ENCODE results near the gene TFIP11.

TFIP11 gene

GRCh38 chr22:26470807-26471206, 41.5 kb downstream of the TFIP11 start:
- no peak overlapping the region for H3K14ac ChIP-seq (ENCODE audit: low read length in 2 of 2)
- H2AFZ ChIP-seq (ENCODE audit: low read depth, low read length) = no peak overlapping the region
- H2BK5ac ChIP-seq (ENCODE audit: low read depth, low read length, poor library complexity, severe bottlenecking) = peak overlapping the region; percentile 76
- no peak overlapping the region for H2BK15ac ChIP-seq (ENCODE audit: low read depth, poor library complexity, severe bottlenecking)
- H3K4me1 ChIP-seq (ENCODE audit: control insufficient read depth, insufficient read depth, low read depth, low read length) = peaks cover 14% of the 10 kb centered on the region
- H4K91ac ChIP-seq (ENCODE audit: low read length) = no peak overlapping the region
- peaks cover 31 to 85% of the 10 kb centered on the region in 2 experiments for H3K36me3 ChIP-seq (ENCODE audit: control insufficient read depth in 1 of 2, insufficient read depth in 2 of 2, low read depth in 1 of 2, low read length in 2 of 2)
- H3K4me3 ChIP-seq (ENCODE audit: insufficient read depth in 1 of 2, low read depth in 1 of 2, low read length in 2 of 2) = no peak overlapping the region
- no peak overlapping the region for H3K4ac ChIP-seq (ENCODE audit: low read depth in 1 of 2, low read length in 2 of 2)
- no peak overlapping the region for H4K8ac ChIP-seq (ENCODE audit: low read length)
- DNase-seq = no peak
- no peak overlapping the region for H3K18ac ChIP-seq (ENCODE audit: low read depth in 1 of 2, low read length in 2 of 2)
- H3K23ac ChIP-seq (ENCODE audit: low read length in 2 of 2) = no peak overlapping the region
- no peak overlapping the region for H3K4me2 ChIP-seq (ENCODE audit: low read length, poor library complexity, severe bottlenecking)
- H3K27me3 ChIP-seq (ENCODE audit: control insufficient read depth in 1 of 2, insufficient read depth in 1 of 2, low read length in 2 of 2) = no peaks in the 10 kb centered on the region
- no peak overlapping the region for H2BK12ac ChIP-seq (ENCODE audit: low read length in 2 of 2)
- no peak overlapping the region for H3K9ac ChIP-seq (ENCODE audit: low read length)
- H3K79me1 ChIP-seq (replicated peaks; ENCODE audit: low read length, poor library complexity, severe bottlenecking) = peaks cover 18% of the 10 kb centered on the region
- H2AK5ac ChIP-seq (ENCODE audit: low read length, severe bottlenecking) = peak overlapping the region; percentile 78
- no peak overlapping the region for H2BK120ac ChIP-seq (ENCODE audit: low read depth, low read length)
- WGBS = 96% methylated on average over 2 of the region's 2 CpGs
- H3K9me3 ChIP-seq (ENCODE audit: control insufficient read depth, low read length) = no peaks in the 10 kb centered on the region
- peak overlapping the region; percentile 92 for H3K27ac ChIP-seq (ENCODE audit: low read length, poor library complexity, severe bottlenecking)

DNA sequence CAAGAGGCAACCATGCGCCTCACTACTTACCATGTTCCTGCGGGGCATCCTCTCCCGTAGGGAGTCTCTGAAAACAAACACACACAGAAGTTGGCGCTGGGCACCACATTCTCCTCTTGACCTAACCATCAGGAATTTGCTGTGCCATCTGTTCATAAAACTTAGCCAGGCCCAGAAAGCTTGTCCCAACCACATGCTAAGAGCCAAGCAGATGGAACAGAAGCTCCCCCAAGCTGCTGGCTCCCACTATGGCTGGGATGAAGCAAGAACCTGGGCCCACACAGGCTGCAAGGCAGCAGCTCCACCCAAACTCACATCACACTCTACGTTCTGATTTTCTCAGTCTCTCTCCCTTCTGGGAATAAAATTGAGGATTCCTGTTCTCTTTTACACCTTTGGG, 46.1 kb downstream of the TFIP11 start:
- Histone ChIP-seq H3K4me3 (ENCODE audit: insufficient read depth in 1 of 2, low read depth in 1 of 2, low read length in 2 of 2) (no peak overlapping the region), H3K79me1 (replicated peaks; ENCODE audit: low read length, poor library complexity, severe bottlenecking) (peaks cover 16% of the 10 kb centered on the region), H3K9me3 (ENCODE audit: control insufficient read depth, low read length) (no peaks in the 10 kb centered on the region), H3K27ac (ENCODE audit: low read length, poor library complexity, severe bottlenecking) (no peak overlapping the region), H3K14ac (ENCODE audit: low read length in 2 of 2) (no peak overlapping the region), H3K36me3 (ENCODE audit: control insufficient read depth in 1 of 2, insufficient read depth in 2 of 2, low read depth in 1 of 2, low read length in 2 of 2) (peaks cover 60 to 94% of the 10 kb centered on the region in 2 experiments), H2BK5ac (ENCODE audit: low read depth, low read length, poor library complexity, severe bottlenecking) (no peak overlapping the region), H3K4ac (ENCODE audit: low read depth in 1 of 2, low read length in 2 of 2) (no peak overlapping the region), H3K23ac (ENCODE audit: low read length in 2 of 2) (no peak overlapping the region), H3K9ac (ENCODE audit: low read length) (no peak overlapping the region), H4K91ac (ENCODE audit: low read length) (no peak overlapping the region), H3K18ac (ENCODE audit: low read depth in 1 of 2, low read length in 2 of 2) (no peak overlapping the region), H2AFZ (ENCODE audit: low read depth, low read length) (no peak overlapping the region), H3K4me1 (ENCODE audit: control insufficient read depth, insufficient read depth, low read depth, low read length) (peaks cover 17% of the 10 kb centered on the region), H2BK12ac (ENCODE audit: low read length in 2 of 2) (no peak overlapping the region), H2BK120ac (ENCODE audit: low read depth, low read length) (no peak overlapping the region), H3K27me3 (ENCODE audit: control insufficient read depth in 1 of 2, insufficient read depth in 1 of 2, low read length in 2 of 2) (no peaks in the 10 kb centered on the region), H3K4me2 (ENCODE audit: low read length, poor library complexity, severe bottlenecking) (no peak overlapping the region), H4K8ac (ENCODE audit: low read length) (no peak overlapping the region), H2BK15ac (ENCODE audit: low read depth, poor library complexity, severe bottlenecking) (no peak overlapping the region), H2AK5ac (ENCODE audit: low read length, severe bottlenecking) (no peak overlapping the region)
- WGBS = 93% methylated on average over 5 of the region's 5 CpGs
- no peak for DNase-seq

- Histone ChIP-seq H2BK5ac (ENCODE audit: low read depth, low read length, poor library complexity, severe bottlenecking) (no peak overlapping the region), H3K4me2 (ENCODE audit: low read length, poor library complexity, severe bottlenecking) (no peak overlapping the region), H2BK120ac (ENCODE audit: low read depth, low read length) (no peak overlapping the region), H3K18ac (ENCODE audit: low read depth in 1 of 2, low read length in 2 of 2) (no peak overlapping the region), H3K4me1 (ENCODE audit: control insufficient read depth, insufficient read depth, low read depth, low read length) (peaks cover 5% of the 10 kb centered on the region), H2AFZ (ENCODE audit: low read depth, low read length) (no peak overlapping the region), H2AK5ac (ENCODE audit: low read length, severe bottlenecking) (no peak overlapping the region), H3K79me1 (replicated peaks; ENCODE audit: low read length, poor library complexity, severe bottlenecking) (peaks cover 25% of the 10 kb centered on the region), H2BK15ac (ENCODE audit: low read depth, poor library complexity, severe bottlenecking) (no peak overlapping the region), H2BK12ac (ENCODE audit: low read length in 2 of 2) (no peak overlapping the region), H3K4ac (ENCODE audit: low read depth in 1 of 2, low read length in 2 of 2) (no peak overlapping the region), H3K4me3 (ENCODE audit: insufficient read depth in 1 of 2, low read depth in 1 of 2, low read length in 2 of 2) (no peak overlapping the region), H4K91ac (ENCODE audit: low read length) (no peak overlapping the region), H3K36me3 (ENCODE audit: control insufficient read depth in 1 of 2, insufficient read depth in 2 of 2, low read depth in 1 of 2, low read length in 2 of 2) (peaks cover 51 to 88% of the 10 kb centered on the region in 2 experiments), H3K27me3 (ENCODE audit: control insufficient read depth in 1 of 2, insufficient read depth in 1 of 2, low read length in 2 of 2) (no peaks in the 10 kb centered on the region), H4K8ac (ENCODE audit: low read length) (no peak overlapping the region), H3K27ac (ENCODE audit: low read length, poor library complexity, severe bottlenecking) (no peak overlapping the region), H3K23ac (ENCODE audit: low read length in 2 of 2) (no peak overlapping the region), H3K9me3 (ENCODE audit: control insufficient read depth, low read length) (no peaks in the 10 kb centered on the region), H3K9ac (ENCODE audit: low read length) (no peak overlapping the region), H3K14ac (ENCODE audit: low read length in 2 of 2) (no peak overlapping the region)
- no peak for DNase-seq
- 86% methylated on average over 7 of the region's 7 CpGs for WGBS
These were observed 48.0 kb downstream of the TFIP11 start for GRCh38 chr22:26464312-26464711.

- Histone ChIP-seq H2AFZ (ENCODE audit: low read depth, low read length) (no peak overlapping the region), H4K91ac (ENCODE audit: low read length) (no peak overlapping the region), H3K23ac (ENCODE audit: low read length in 2 of 2) (no peak overlapping the region), H2BK12ac (ENCODE audit: low read length in 2 of 2) (no peak overlapping the region), H2BK120ac (ENCODE audit: low read depth, low read length) (no peak overlapping the region), H3K4me2 (ENCODE audit: low read length, poor library complexity, severe bottlenecking) (no peak overlapping the region), H3K4ac (ENCODE audit: low read depth in 1 of 2, low read length in 2 of 2) (no peak overlapping the region), H4K8ac (ENCODE audit: low read length) (no peak overlapping the region), H3K14ac (ENCODE audit: low read length in 2 of 2) (no peak overlapping the region), H3K9me3 (ENCODE audit: control insufficient read depth, low read length) (no peaks in the 10 kb centered on the region), H3K27ac (ENCODE audit: low read length, poor library complexity, severe bottlenecking) (no peak overlapping the region), H2AK5ac (ENCODE audit: low read length, severe bottlenecking) (no peak overlapping the region), H2BK15ac (ENCODE audit: low read depth, poor library complexity, severe bottlenecking) (no peak overlapping the region), H3K18ac (ENCODE audit: low read depth in 1 of 2, low read length in 2 of 2) (no peak overlapping the region), H3K9ac (ENCODE audit: low read length) (no peak overlapping the region), H3K36me3 (ENCODE audit: control insufficient read depth in 1 of 2, insufficient read depth in 2 of 2, low read depth in 1 of 2, low read length in 2 of 2) (peaks cover 51 to 87% of the 10 kb centered on the region in 2 experiments), H3K79me1 (replicated peaks; ENCODE audit: low read length, poor library complexity, severe bottlenecking) (peaks cover 26% of the 10 kb centered on the region), H3K27me3 (ENCODE audit: control insufficient read depth in 1 of 2, insufficient read depth in 1 of 2, low read length in 2 of 2) (no peaks in the 10 kb centered on the region), H3K4me3 (ENCODE audit: insufficient read depth in 1 of 2, low read depth in 1 of 2, low read length in 2 of 2) (no peak overlapping the region), H2BK5ac (ENCODE audit: low read depth, low read length, poor library complexity, severe bottlenecking) (no peak overlapping the region), H3K4me1 (ENCODE audit: control insufficient read depth, insufficient read depth, low read depth, low read length) (peaks cover 5% of the 10 kb centered on the region)
- 94% methylated on average over 9 of the region's 9 CpGs for WGBS
- no peak for DNase-seq
These were observed 48.6 kb downstream of the TFIP11 start for GRCh38 chr22:26463688-26464087.
